Measurements from ENCODE around the gene ARF3.

Gene ARF3

DNA sequence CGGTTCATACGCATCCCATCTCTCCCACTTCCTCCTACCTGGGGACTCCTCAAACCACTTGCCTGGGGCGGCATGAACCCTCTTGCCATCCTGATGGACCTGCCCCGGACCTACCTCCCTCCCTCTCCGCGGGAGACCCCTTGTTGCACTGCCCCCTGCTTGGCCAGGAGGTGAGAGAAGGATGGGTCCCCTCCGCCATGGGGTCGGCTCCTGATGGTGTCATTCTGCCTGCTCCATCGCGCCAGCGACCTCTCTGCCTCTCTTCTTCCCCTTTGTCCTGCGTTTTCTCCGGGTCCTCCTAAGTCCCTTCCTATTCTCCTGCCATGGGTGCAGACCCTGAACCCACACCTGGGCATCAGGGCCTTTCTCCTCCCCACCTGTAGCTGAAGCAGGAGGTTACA, 24.5 kb upstream of the ARF3 start:
- no peak for DNase-seq (ENCODE audit: low spot score)

DNA sequence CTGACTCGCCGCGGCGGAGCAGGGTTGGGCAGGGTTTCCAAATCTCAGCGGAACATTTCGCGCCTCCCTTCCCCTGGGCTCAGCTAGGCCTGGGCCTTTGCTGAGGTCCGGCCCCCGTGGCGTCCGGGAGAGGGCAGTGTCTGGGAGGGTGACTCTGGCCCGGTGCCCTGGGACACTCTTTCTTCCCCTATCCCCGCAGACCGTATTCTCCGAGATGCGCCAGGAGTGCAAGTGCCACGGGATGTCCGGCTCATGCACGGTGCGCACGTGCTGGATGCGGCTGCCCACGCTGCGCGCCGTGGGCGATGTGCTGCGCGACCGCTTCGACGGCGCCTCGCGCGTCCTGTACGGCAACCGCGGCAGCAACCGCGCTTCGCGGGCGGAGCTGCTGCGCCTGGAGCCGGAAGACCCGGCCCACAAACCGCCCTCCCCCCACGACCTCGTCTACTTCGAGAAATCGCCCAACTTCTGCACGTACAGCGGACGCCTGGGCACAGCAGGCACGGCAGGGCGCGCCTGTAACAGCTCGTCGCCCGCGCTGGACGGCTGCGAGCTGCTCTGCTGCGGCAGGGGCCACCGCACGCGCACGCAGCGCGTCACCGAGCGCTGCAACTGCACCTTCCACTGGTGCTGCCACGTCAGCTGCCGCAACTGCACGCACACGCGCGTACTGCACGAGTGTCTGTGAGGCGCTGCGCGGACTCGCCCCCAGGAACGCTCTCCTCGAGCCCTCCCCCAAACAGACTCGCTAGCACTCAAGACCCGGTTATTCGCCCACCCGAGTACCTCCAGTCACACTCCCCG, 23.9 kb upstream of the ARF3 start:
- DNase-seq (ENCODE audit: low spot score) = peak; percentile 63

GRCh38 chr12:48980389-48980952, 23.2 kb upstream of the ARF3 start:
- no peak for DNase-seq (ENCODE audit: low spot score)

GRCh38 chr12:48979602-48980388, 22.5 kb upstream of the ARF3 start:
- no peak for DNase-seq (ENCODE audit: low spot score)

- no peak for DNase-seq (ENCODE audit: low spot score)
Observed at GRCh38 chr12:48978741-48979601, 21.7 kb upstream of the ARF3 start.

DNA sequence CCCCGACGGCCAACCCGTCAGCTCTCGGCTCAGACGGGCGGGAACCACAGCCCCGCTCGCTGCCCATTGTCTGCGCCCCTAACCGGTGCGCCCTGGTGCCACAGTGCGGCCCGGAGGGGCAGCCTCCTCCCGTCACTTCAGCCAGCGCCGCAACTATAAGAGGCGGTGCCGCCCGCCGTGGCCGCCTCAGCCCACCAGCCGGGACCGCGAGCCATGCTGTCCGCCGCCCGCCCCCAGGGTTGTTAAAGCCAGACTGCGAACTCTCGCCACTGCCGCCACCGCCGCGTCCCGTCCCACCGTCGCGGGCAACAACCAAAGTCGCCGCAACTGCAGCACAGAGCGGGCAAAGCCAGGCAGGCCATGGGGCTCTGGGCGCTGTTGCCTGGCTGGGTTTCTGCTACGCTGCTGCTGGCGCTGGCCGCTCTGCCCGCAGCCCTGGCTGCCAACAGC, 21.0 kb upstream of the ARF3 start, which contains the start of gene WNT1:
Gene WNT1 (plus strand): TSS at position 32 of the 450 bp plus-strand sequence. CDS start 329 bp downstream, at position 361.
- DNase-seq (ENCODE audit: low spot score) = no peak

GRCh38 chr12:48977290-48978281, 20.3 kb upstream of the ARF3 start:
- peak; percentile 75 for DNase-seq (ENCODE audit: low spot score)

GRCh38 chr12:48973941-48974673, 16.8 kb upstream of the ARF3 start:
- DNase-seq (ENCODE audit: low spot score) = peak; percentile 74

- DNase-seq (ENCODE audit: low spot score) = peak; percentile 44
Observed at GRCh38 chr12:48973531-48973930, 16.2 kb upstream of the ARF3 start.

DNA sequence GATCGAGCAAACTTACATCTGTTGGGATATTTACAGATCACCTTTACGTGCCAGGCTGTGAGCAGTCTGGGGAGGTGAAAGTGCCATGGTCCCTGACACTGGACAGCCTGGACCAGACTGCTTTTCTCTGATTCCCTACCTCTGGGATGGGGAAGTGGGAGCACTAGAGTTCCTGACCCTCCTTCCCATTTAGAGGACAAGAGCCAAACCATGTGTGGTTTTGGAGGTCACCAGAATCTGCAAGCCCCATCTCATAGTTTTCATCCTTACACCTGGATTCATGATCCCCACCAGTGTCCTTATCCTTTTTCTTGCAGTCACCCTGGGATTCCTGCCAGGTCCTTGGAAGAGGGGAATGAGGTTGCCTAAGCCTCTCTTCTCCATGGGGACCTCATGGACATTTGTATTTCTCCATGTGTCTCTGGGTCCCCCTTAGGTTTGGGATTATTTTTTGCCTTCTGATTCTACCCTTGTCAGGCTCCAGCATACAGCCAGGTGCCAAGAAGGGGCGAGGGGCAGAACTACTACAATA, 15.7 kb upstream of the ARF3 start:
- peak; percentile 19 for DNase-seq (ENCODE audit: low spot score)

GRCh38 chr12:48972213-48972951, 15.1 kb upstream of the ARF3 start:
- no peak for DNase-seq (ENCODE audit: low spot score)

DNA sequence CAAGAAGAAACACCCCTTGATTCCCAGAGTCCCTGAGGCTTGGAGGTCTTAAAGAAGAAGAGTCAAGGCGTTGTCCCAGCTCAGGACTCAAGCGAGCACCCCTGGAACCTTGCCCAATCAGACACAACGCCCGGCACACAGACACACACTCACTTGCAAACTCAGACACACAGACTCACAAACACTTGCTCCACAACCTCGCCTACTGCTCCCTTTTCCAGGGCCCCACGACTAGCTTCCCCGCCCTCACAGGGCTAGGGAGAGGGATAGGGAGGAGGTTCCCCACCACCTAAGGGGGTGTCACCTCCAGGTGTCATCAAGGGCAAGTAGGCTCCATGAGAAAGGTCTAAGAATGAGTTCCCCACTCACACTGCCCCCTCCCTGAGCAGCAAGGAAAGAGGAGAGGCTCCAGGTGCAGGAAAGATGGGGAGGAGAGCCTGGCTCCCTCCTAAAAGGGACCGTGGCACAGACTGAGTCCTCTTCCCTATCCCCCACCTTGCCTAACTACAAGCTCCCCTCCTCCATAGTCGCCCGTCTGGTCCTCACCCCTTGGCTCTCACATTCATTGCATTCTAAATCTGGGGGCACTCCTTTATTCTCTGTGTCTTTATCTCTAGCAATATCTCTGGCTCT, 13.5 kb upstream of the ARF3 start:
- no peak for DNase-seq (ENCODE audit: low spot score)

DNA sequence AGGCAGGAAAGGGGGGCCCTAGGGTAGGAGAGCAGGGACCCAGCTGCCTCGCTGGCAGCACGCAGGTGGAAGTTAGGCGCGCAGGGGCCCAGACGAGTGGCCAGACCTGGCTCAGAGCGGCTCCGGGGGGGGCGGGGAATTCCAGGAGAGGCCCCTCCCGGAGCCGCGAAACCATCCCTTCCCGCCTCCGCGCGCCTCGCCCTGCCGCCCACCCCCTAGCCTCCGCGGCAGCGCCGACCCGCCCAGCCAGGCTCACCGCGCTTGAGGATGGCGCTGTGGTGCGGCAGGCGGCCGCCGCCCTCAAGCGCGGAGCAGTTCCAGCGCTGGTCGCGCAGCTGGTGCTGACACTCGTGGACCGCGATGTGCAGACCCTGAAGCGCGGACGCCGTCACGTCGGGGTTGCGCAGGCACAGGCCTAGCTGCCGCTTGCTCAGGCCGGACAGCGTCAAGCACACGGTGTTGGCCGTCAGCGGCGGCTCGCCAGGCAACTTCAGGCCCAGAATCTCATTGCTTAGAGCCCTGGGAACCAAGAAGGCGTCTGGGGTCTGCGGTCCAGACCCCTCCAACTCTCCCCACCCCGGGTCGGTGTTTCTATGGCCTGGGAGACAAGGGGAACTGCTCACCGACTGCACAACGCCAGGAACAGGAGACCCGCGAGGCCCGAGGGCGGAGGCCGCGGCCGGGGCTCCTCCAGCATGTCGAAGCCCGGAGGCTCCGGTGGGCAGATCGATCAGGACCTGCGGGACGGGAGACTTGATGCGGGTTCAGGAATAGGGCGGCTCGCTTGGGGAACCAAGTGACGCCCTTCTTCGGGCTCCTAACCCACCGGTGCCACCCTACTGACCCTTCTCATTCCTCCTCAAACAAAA, 12.8 kb upstream of the ARF3 start:
- no peak for DNase-seq (ENCODE audit: low spot score)

DNA sequence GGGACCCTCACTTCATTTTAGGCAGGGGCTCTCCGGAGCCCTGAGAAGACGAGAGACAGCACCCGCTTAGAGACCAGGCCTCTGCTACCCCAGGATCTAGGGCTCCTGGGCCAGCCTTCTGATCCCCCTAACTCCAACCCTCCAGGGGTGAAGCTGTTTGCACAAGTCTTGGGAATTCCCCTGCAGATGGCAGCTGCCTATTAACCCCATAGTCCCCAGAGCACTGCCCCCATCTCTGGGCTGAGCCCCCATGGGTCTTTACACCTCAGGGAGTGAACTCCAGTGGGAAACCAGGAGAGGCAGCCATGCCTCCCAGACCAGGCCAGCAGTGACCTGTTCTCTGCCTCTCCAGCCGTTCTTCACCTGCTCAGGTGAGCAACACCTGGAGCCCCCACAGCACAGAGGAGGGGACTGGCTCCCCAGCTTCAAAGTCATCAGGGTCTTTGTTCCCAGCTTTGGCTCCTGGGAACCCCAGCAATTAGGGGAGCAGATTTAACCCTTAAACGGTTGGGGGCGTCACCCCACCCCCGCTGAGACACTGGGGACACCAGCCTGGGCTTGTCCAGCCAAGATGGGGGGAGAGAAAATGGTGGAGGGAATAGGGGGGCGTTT, 12.0 kb upstream of the ARF3 start:
- DNase-seq (ENCODE audit: low spot score) = no peak

- DNase-seq (ENCODE audit: low spot score) = no peak
Observed at GRCh38 chr12:48968467-48968866, 11.2 kb upstream of the ARF3 start.

DNA sequence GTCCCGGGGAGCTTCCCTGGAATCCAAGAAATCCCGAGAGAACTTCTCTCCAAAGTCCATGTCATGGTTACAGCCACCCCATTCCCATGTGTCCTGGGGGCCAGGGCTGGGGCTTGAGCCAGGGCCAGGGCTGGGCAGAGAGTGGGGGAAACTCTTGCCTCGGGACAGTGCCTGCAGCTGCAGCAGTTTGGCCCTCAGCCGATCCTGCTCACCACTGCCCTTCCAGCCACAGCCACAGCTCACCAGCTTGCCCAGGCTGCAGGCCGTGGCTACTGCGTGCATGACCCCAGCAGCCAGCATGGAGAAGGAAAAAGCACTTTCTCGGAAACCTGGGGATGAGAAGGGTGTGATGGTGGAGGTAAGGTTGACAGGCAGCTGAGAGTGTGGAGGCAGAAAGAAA, 10.7 kb upstream of the ARF3 start:
- no peak for DNase-seq (ENCODE audit: low spot score)
